ENCODE results near the gene CBX7.

- no peak for TF ChIP-seq CTCF (conservative IDR thresholded peaks at IDR 0.05; ENCODE audit: low read length)
- TF ChIP-seq EZH2phosphoT487 (IDR thresholded peaks at IDR 0.05; ENCODE audit: borderline replicate concordance, low read depth, low read length) = no peak
Observed at GRCh38 chr22:39091126-39092081, 61.1 kb downstream of the CBX7 start.

Data from OCI-LY7 (cell line).